Upper lobe of left lung (tissue), 4 donors: ENCODE data around the gene NSDHL.

ENCODE experiments used
- EP300 ChIP-seq, 4 donors: sonication (generic); formaldehyde crosslinking; IDR thresholded peaks; one replicate each; pipeline ENCODE4 v1.5.1; 2017; ENCODE audit warnings: antibody characterized with exemption in 4 of 4, control low read depth in 2 of 4
- POLR2A ChIP-seq, 4 donors: fragments of 450-650 bp; IDR thresholded peaks; one replicate each; pipeline ENCODE4 v1.5.1; 2016 to 2017; ENCODE audit warnings: antibody characterized with exemption in 4 of 4, mild to moderate bottlenecking in 2 of 4
- POLR2AphosphoS5 ChIP-seq, 2 donors: sonication (generic); formaldehyde crosslinking; IDR thresholded peaks; one replicate each; pipeline ENCODE4 v1.5.1; 2017; ENCODE audit warnings: antibody characterized with exemption in 2 of 2
- TF ChIP-seq, protein P1 (sequence below), 6 experiments: fragments of 450-650 bp in 4 of 6; fragments of 200-600 bp in 2 of 6; sonication (generic) in 2 of 6; IDR thresholded peaks; one replicate each; pipeline ENCODE4 v1.5.1; 2016 to 2019; ENCODE audit warnings: antibody characterized with exemption in 6 of 6

DNA sequence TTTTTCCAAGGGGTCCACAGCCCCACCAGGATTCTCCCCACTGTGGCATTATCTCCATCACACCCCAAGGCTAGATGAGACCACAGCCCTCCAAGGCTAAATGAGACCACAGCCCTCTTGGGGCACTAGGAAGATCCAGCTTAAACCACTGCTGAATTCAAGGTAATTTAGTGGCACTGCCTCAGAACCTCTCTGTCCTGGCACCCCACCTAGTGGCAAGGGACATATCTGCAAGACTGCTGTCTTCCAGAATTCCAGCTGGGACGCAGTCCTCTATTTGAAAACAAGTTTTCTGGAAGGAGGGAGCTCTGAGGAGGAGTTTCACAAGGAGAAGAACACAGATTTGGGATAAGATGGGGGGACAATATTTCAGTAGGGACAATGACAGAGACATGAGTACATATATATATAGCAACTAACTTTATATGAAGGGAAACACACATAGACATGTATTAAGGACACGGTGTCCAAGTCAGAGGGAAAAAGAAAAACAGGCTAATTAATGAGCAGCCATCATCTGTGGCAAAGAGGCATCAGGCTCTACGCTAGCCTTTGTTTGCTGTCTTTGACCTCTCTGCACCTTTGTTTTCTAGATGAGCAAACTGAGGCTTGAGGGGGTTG lies 9.6 kb upstream of the NSDHL start:
- TF ChIP-seq, protein P1, sequence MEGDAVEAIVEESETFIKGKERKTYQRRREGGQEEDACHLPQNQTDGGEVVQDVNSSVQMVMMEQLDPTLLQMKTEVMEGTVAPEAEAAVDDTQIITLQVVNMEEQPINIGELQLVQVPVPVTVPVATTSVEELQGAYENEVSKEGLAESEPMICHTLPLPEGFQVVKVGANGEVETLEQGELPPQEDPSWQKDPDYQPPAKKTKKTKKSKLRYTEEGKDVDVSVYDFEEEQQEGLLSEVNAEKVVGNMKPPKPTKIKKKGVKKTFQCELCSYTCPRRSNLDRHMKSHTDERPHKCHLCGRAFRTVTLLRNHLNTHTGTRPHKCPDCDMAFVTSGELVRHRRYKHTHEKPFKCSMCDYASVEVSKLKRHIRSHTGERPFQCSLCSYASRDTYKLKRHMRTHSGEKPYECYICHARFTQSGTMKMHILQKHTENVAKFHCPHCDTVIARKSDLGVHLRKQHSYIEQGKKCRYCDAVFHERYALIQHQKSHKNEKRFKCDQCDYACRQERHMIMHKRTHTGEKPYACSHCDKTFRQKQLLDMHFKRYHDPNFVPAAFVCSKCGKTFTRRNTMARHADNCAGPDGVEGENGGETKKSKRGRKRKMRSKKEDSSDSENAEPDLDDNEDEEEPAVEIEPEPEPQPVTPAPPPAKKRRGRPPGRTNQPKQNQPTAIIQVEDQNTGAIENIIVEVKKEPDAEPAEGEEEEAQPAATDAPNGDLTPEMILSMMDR (IDR thresholded peaks at IDR 0.05), result peak in 4 of 6 experiments; percentile 32 to 35 (median 32)
- TF ChIP-seq POLR2AphosphoS5 (IDR thresholded peaks at IDR 0.05) (no peak), POLR2A (IDR thresholded peaks at IDR 0.05) (no peak), EP300 (IDR thresholded peaks at IDR 0.05) (no peak)
